ENCODE data around the gene HMGXB3. TPM values are rescaled to one million over a fixed set of nuclear protein-coding genes. Genes with fewer than 3 reads are reported as not detected.

The HMGXB3 gene
- total and polyA plus RNA-seq, 2 donors (not counting 1 experiment from before 2014, with no cell fraction given): 29.9 to 31.5 TPM

DNA sequence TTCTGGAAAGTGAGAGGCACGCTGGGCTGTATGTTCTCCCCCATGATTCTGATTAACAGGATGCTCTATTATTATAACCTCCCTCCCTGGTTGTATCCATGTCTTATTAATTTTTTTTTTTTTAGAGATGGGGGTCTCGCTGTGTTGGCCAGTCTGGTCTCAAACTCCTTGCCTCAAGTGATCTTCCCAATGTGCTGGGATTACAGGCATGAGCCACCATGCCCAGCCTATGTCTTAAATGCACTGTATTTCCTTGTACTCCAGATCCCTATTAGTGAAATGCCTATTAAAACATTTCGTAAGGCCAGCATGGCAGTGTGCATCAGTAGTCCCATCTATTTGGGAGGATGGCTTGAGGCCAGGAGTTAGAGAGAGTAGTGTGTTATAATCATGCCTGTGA, 7.1 kb upstream of the HMGXB3 start:
- Histone ChIP-seq H3K79me2 (ENCODE audit: control insufficient read depth, insufficient read depth, low read length) (no peaks in the 10 kb centered on the region), H4K20me1 (ENCODE audit: control insufficient read depth, extremely low read depth, insufficient read depth, low read length) (no peaks in the 10 kb centered on the region), H3K9me3 (ENCODE audit: control insufficient read depth, insufficient read depth, low read depth, low read length) (no peaks in the 10 kb centered on the region), H3K27ac (ENCODE audit: insufficient read depth, low read length) (no peak overlapping the region), H3K4me1 (ENCODE audit: control insufficient read depth, extremely low read depth, insufficient read depth, low read length) (no peaks in the 10 kb centered on the region), H3K4me2 (ENCODE audit: extremely low read depth, insufficient read depth, low read length) (no peak overlapping the region), H3K36me3 (ENCODE audit: control insufficient read depth, insufficient read depth, low read length) (no peaks in the 10 kb centered on the region), H3K4me3 (replicated peaks in 1 of 4; ENCODE audit: control extremely low read depth in 1 of 4, insufficient read depth in 1 of 4, low read depth in 3 of 4, low read length in 4 of 4) (no peak overlapping the region), H3K9ac (ENCODE audit: insufficient read depth, low read length) (no peak overlapping the region), H2AFZ (ENCODE audit: low read length) (no peak overlapping the region), H3K27me3 (ENCODE audit: control insufficient read depth, insufficient read depth, low read length) (no peaks in the 10 kb centered on the region)
- DNase-seq (ENCODE audit: low read depth in 2 of 2): no peak
- TF ChIP-seq, protein P1, sequence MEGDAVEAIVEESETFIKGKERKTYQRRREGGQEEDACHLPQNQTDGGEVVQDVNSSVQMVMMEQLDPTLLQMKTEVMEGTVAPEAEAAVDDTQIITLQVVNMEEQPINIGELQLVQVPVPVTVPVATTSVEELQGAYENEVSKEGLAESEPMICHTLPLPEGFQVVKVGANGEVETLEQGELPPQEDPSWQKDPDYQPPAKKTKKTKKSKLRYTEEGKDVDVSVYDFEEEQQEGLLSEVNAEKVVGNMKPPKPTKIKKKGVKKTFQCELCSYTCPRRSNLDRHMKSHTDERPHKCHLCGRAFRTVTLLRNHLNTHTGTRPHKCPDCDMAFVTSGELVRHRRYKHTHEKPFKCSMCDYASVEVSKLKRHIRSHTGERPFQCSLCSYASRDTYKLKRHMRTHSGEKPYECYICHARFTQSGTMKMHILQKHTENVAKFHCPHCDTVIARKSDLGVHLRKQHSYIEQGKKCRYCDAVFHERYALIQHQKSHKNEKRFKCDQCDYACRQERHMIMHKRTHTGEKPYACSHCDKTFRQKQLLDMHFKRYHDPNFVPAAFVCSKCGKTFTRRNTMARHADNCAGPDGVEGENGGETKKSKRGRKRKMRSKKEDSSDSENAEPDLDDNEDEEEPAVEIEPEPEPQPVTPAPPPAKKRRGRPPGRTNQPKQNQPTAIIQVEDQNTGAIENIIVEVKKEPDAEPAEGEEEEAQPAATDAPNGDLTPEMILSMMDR (conservative IDR thresholded peaks at IDR 0.05 in 1 of 2, IDR thresholded peaks at IDR 0.05 in 1 of 2; ENCODE audit: low read depth in 1 of 2, low read length in 2 of 2): no peak
- no peak for TF ChIP-seq EZH2 (IDR thresholded peaks at IDR 0.05; ENCODE audit: low read length, missing control alignments)

DNA sequence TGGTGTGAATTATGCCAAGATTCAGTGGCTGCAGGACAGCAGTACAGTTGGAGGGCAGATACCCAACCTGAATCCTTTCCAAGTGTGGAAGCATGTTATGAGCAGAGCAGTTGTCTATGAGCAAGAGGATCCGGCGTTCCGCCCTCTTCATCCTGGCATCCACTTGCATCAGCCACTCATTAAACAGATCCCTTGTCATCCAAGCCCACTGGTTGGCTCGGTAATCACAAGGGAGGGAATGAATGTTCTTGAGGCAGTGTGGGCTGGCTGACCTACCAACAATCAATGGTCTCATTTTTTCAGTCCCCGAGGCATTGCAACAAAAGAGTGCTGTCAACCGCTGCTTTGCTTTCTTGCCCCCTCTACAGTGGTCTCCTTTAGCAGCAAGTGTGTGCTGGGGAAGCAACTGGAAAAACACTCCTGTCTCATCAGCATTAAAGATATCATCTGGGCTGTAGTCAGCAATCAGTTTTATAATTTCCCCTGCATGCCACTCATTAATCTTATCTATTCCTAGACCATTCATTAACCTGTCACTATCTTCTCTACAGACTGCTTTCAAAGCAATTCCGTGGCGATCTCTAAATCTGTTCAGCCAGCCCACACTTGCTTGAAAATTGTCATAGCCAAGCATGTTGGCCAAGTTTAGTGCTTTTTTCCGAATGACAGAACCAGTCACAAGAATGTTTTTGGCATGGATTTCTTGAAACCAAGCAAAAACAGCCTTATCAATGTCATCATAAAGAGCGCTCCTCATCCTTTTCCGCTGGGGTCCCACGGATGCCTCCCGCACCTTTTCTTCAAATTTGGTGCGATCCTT, 4.9 kb upstream of the HMGXB3 start:
- Histone ChIP-seq H3K27me3 (ENCODE audit: control insufficient read depth, insufficient read depth, low read length) (no peaks in the 10 kb centered on the region), H3K4me2 (ENCODE audit: extremely low read depth, insufficient read depth, low read length) (no peak overlapping the region), H3K9me3 (ENCODE audit: control insufficient read depth, insufficient read depth, low read depth, low read length) (no peaks in the 10 kb centered on the region), H3K9ac (ENCODE audit: insufficient read depth, low read length) (no peak overlapping the region), H2AFZ (ENCODE audit: low read length) (no peak overlapping the region), H3K27ac (ENCODE audit: insufficient read depth, low read length) (no peak overlapping the region), H3K36me3 (ENCODE audit: control insufficient read depth, insufficient read depth, low read length) (no peaks in the 10 kb centered on the region), H3K4me3 (replicated peaks in 1 of 4; ENCODE audit: control extremely low read depth in 1 of 4, insufficient read depth in 1 of 4, low read depth in 3 of 4, low read length in 4 of 4) (no peak overlapping the region), H3K79me2 (ENCODE audit: control insufficient read depth, insufficient read depth, low read length) (peaks cover 4% of the 10 kb centered on the region), H3K4me1 (ENCODE audit: control insufficient read depth, extremely low read depth, insufficient read depth, low read length) (peaks cover 3% of the 10 kb centered on the region), H4K20me1 (ENCODE audit: control insufficient read depth, extremely low read depth, insufficient read depth, low read length) (no peaks in the 10 kb centered on the region)
- no peak for DNase-seq (ENCODE audit: low read depth in 2 of 2)
- TF ChIP-seq, protein P1 (conservative IDR thresholded peaks at IDR 0.05 in 1 of 2, IDR thresholded peaks at IDR 0.05 in 1 of 2; ENCODE audit: low read depth in 1 of 2, low read length in 2 of 2): no peak
- TF ChIP-seq EZH2 (IDR thresholded peaks at IDR 0.05; ENCODE audit: low read length, missing control alignments): no peak

DNA sequence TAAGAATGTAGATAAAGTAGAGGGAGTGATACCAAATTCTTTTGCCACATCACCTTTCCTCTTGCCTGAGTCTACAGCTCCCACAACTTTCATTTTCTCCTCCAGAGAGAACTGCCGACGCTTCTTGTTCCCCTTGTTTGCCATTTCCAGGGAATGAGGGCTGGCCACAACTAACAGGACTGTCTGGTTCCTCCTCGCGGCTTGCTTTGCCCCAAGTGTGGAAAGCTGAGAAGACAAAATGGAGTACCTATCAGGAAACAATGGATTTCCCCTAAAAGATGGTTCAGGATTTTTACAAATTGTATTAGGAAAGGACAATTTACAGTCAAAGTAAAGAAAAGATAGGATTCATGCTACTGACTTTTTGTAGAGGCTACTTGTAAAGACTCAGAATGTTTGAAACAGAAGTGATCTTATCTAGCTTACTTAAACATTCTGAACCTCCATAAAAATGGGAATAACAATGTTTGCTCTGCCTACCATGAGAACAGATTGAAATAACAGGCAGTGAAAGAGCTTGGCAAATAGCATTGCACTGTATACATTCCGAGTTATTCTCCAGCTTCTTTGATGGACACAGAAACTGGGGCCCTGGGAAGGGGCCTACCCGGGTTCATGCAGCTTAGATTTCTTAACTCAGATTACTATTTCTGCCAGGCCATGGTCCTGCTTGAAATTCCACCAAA, 4.2 kb upstream of the HMGXB3 start:
- H2AFZ ChIP-seq (ENCODE audit: low read length): no peak overlapping the region
- no peaks in the 10 kb centered on the region for H4K20me1 ChIP-seq (ENCODE audit: control insufficient read depth, extremely low read depth, insufficient read depth, low read length)
- DNase-seq (ENCODE audit: low read depth in 2 of 2): no peak
- H3K4me2 ChIP-seq (ENCODE audit: extremely low read depth, insufficient read depth, low read length): no peak overlapping the region
- no peak overlapping the region for H3K9ac ChIP-seq (ENCODE audit: insufficient read depth, low read length)
- H3K4me3 ChIP-seq (replicated peaks in 1 of 4; ENCODE audit: control extremely low read depth in 1 of 4, insufficient read depth in 1 of 4, low read depth in 3 of 4, low read length in 4 of 4): no peak overlapping the region
- peaks cover 3% of the 10 kb centered on the region for H3K4me1 ChIP-seq (ENCODE audit: control insufficient read depth, extremely low read depth, insufficient read depth, low read length)
- no peaks in the 10 kb centered on the region for H3K36me3 ChIP-seq (ENCODE audit: control insufficient read depth, insufficient read depth, low read length)
- no peak for TF ChIP-seq EZH2 (IDR thresholded peaks at IDR 0.05; ENCODE audit: low read length, missing control alignments)
- TF ChIP-seq, protein P1 (conservative IDR thresholded peaks at IDR 0.05 in 1 of 2, IDR thresholded peaks at IDR 0.05 in 1 of 2; ENCODE audit: low read depth in 1 of 2, low read length in 2 of 2): no peak
- no peaks in the 10 kb centered on the region for H3K27me3 ChIP-seq (ENCODE audit: control insufficient read depth, insufficient read depth, low read length)
- no peak overlapping the region for H3K27ac ChIP-seq (ENCODE audit: insufficient read depth, low read length)
- no peaks in the 10 kb centered on the region for H3K9me3 ChIP-seq (ENCODE audit: control insufficient read depth, insufficient read depth, low read depth, low read length)
- H3K79me2 ChIP-seq (ENCODE audit: control insufficient read depth, insufficient read depth, low read length): peaks cover 12% of the 10 kb centered on the region
